Mammary epithelial cell (primary cell): ENCODE results near the gene TWF1.

Source experiments
- CTCF ChIP-seq, 2 donors: IDR thresholded peaks in 1 of 2; conservative IDR thresholded peaks in 1 of 2; 2 replicates each; pipeline ENCODE4 v1.5.1; 2011 to 2012; ENCODE audit warnings: inconsistent platforms in 2 of 2, low read length in 2 of 2, mild to moderate bottlenecking in 2 of 2, control low read depth in 1 of 2, low read depth in 1 of 2; ENCODE audit not compliant: insufficient read depth in 1 of 2; ENCODE audit errors: extremely low read depth in 1 of 2
- EZH2 ChIP-seq: IDR thresholded peaks from 2 replicates; pipeline ENCODE4 v1.6.1; 2012; ENCODE audit warnings: low read length, inconsistent platforms, borderline replicate concordance

GRCh38 chr12:43776498-43776897 is 29.6 kb downstream of the TWF1 start:
- TF ChIP-seq CTCF (conservative IDR thresholded peaks at IDR 0.05 in 1 of 2, IDR thresholded peaks at IDR 0.05 in 1 of 2; ENCODE audit: extremely low read depth in 1 of 2, insufficient read depth in 1 of 2, low read depth in 1 of 2, low read length in 2 of 2), result peak; percentile 55 to 62
- no peak for TF ChIP-seq EZH2
